NCI-H128 (cell line): ENCODE measurements around the gene ZNF516.

ENCODE experiments used
- DNase-seq: peaks from one replicate; lab custom pipeline; 2025; ENCODE audit not compliant: unreplicated experiment; lab: John Stamatoyannopoulos, UW

ZNF516 gene

GRCh38 chr18:76425146-76426131 is 69.6 kb downstream of the ZNF516 start:
- DNase-seq, result no peak

- DNase-seq, result no peak
These were observed 72.2 kb downstream of the ZNF516 start for GRCh38 chr18:76422838-76423237.

- no peak for DNase-seq
These were observed 72.9 kb downstream of the ZNF516 start for GRCh38 chr18:76422121-76422520.

- no peak for DNase-seq
These were observed 73.4 kb downstream of the ZNF516 start for GRCh38 chr18:76421685-76422078.

GRCh38 chr18:76420898-76421684 is 74.0 kb downstream of the ZNF516 start:
- no peak for DNase-seq

- no peak for DNase-seq
These were observed 75.2 kb downstream of the ZNF516 start for GRCh38 chr18:76419811-76420210.

GRCh38 chr18:76416911-76417310 is 78.1 kb downstream of the ZNF516 start:
- no peak for DNase-seq

GRCh38 chr18:76414936-76415621 is 80.0 kb downstream of the ZNF516 start:
- DNase-seq, result no peak

GRCh38 chr18:76412818-76413565 is 82.0 kb downstream of the ZNF516 start:
- no peak for DNase-seq

- no peak for DNase-seq
These were observed 82.8 kb downstream of the ZNF516 start for GRCh38 chr18:76412010-76412817.

- no peak for DNase-seq
These were observed 84.2 kb downstream of the ZNF516 start for GRCh38 chr18:76410660-76411417.

- DNase-seq, result no peak
These were observed 85.0 kb downstream of the ZNF516 start for GRCh38 chr18:76410033-76410432.

- DNase-seq, result no peak
These were observed 86.5 kb downstream of the ZNF516 start for GRCh38 chr18:76408480-76409067.

- DNase-seq, result no peak
These were observed 87.4 kb downstream of the ZNF516 start for GRCh38 chr18:76407681-76408080.

- DNase-seq, result no peak
These were observed 88.3 kb downstream of the ZNF516 start for GRCh38 chr18:76406791-76407190.

- DNase-seq, result no peak
These were observed 89.2 kb downstream of the ZNF516 start for GRCh38 chr18:76405681-76406356.

- DNase-seq, result no peak
These were observed 89.8 kb downstream of the ZNF516 start for GRCh38 chr18:76405280-76405679.

GRCh38 chr18:76404345-76404831 is 90.7 kb downstream of the ZNF516 start:
- DNase-seq, result no peak
